Measurements from ENCODE around the gene FBXW7.

The FBXW7 gene

GRCh38 chr4:152380185-152380584 lies 155.7 kb downstream of the FBXW7 start:
- Histone ChIP-seq H3K9ac (no peak overlapping the region), H3K36me3 (no peaks in the 10 kb centered on the region), H3K27ac (no peak overlapping the region), H3K4me1 (0 out of 2 replicates have a peak, but pooled peaks cover 6% of the 10 kb centered on the region), H3K4me2 (no peak overlapping the region), H4K20me1 (0 out of 2 replicates have a peak, but pooled peaks cover 2% of the 10 kb centered on the region), H3K4me3 (no peak overlapping the region), H3K27me3 (no peaks in the 10 kb centered on the region), H3K9me3 (no peaks in the 10 kb centered on the region)
- no peak for TF ChIP-seq Cebpa-rat (IDR thresholded peaks at IDR 0.05)

DNA sequence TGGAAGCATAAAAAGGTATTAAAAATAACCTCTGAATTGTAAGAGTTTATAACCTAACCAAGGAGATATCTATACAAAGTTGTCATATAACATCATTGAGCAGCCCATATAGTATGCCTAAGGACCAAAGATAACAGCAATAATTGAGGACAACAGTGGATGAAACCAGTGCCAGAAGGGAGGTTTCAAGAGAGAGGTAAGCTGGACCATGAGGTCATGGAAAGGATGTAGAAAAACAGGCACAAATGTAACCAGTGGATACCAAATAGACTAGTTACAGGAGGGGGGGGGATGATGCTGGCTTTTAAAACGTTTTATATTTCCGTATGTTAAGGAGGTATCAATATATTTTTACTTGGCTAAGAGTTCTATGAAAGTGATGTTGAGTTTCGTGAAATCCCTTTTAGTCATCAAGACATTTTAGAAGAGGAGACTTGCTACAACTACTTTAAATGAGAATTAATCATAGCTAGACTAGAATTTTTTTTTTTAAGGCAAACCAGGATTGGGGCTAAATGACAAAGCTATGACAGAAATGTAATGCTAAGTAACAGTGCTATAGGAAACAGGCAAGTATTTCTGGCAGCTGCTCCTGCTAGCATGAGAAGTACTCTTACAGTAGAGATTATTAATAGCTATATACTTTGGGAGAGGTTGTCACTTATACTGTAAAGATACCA lies 161.1 kb downstream of the FBXW7 start:
- Histone ChIP-seq H3K9ac (no peak overlapping the region), H4K20me1 (peaks cover 21% of the 10 kb centered on the region), H3K9me3 (no peaks in the 10 kb centered on the region), H3K4me1 (no peaks in the 10 kb centered on the region), H3K27ac (no peak overlapping the region), H3K4me2 (no peak overlapping the region), H3K4me3 (no peak overlapping the region), H3K27me3 (no peaks in the 10 kb centered on the region), H3K36me3 (no peaks in the 10 kb centered on the region)
- no peak for TF ChIP-seq Cebpa-rat (IDR thresholded peaks at IDR 0.05)

DNA sequence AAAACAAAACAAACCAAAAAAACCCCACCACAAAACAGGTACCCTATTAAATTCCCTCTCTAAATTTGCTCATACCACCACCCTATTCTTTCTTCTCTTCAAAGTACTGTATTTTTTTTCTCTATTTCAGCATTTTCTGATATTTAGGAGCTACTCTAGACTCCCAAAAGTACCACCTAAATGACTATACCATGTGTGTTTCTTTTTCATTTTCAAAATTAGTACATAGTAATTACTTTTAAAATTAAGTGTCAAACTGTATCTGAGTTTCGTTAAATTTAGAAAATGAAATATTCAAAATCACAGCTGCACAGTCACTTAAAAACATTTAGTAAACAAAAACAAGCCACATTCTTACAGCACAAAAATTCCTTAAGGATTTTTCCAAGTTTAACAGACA lies 161.7 kb downstream of the FBXW7 start:
- no peak overlapping the region for H3K4me3 ChIP-seq
- H3K4me1 ChIP-seq, result no peaks in the 10 kb centered on the region
- no peak overlapping the region for H3K4me2 ChIP-seq
- no peaks in the 10 kb centered on the region for H3K36me3 ChIP-seq
- TF ChIP-seq Cebpa-rat (IDR thresholded peaks at IDR 0.05), result no peak
- H3K9me3 ChIP-seq, result no peaks in the 10 kb centered on the region
- H3K27me3 ChIP-seq, result no peaks in the 10 kb centered on the region
- no peak overlapping the region for H3K9ac ChIP-seq
- H4K20me1 ChIP-seq, result peaks cover 21% of the 10 kb centered on the region
- H3K27ac ChIP-seq, result no peak overlapping the region

GRCh38 chr4:152372444-152372843 lies 163.4 kb downstream of the FBXW7 start:
- Histone ChIP-seq H3K9me3 (no peaks in the 10 kb centered on the region), H4K20me1 (peaks cover 21% of the 10 kb centered on the region), H3K4me1 (no peaks in the 10 kb centered on the region), H3K9ac (no peak overlapping the region), H3K27me3 (no peaks in the 10 kb centered on the region), H3K27ac (no peak overlapping the region), H3K36me3 (no peaks in the 10 kb centered on the region), H3K4me2 (no peak overlapping the region), H3K4me3 (no peak overlapping the region)
- TF ChIP-seq Cebpa-rat (IDR thresholded peaks at IDR 0.05), result no peak

DNA sequence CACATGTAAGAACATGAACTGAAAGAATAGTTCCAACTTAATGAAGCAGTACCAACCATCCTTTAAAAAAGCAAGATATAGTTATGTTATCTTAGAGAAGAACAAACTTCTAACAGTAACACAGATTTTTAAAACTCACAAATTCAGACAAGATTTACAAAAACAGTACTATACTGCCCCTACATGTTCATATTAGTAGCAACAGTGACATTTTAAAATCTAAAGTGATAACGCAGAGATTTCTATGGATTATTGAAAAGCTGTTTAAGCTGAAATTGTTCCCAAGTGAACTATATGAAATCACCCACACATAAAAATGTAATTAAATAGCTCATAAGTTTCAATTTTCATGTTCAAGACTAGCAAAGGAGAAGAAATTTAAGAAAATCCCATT lies 166.0 kb downstream of the FBXW7 start:
- Histone ChIP-seq H3K4me1 (no peaks in the 10 kb centered on the region), H3K4me3 (no peak overlapping the region), H3K4me2 (no peak overlapping the region), H3K36me3 (peaks cover 7% of the 10 kb centered on the region; the same call in 1 of the 2 replicates), H3K9me3 (peaks cover 8% of the 10 kb centered on the region), H3K27me3 (no peaks in the 10 kb centered on the region), H3K27ac (no peak overlapping the region), H4K20me1 (peaks cover 21% of the 10 kb centered on the region), H3K9ac (no peak overlapping the region)
- TF ChIP-seq Cebpa-rat (IDR thresholded peaks at IDR 0.05), result no peak

DNA sequence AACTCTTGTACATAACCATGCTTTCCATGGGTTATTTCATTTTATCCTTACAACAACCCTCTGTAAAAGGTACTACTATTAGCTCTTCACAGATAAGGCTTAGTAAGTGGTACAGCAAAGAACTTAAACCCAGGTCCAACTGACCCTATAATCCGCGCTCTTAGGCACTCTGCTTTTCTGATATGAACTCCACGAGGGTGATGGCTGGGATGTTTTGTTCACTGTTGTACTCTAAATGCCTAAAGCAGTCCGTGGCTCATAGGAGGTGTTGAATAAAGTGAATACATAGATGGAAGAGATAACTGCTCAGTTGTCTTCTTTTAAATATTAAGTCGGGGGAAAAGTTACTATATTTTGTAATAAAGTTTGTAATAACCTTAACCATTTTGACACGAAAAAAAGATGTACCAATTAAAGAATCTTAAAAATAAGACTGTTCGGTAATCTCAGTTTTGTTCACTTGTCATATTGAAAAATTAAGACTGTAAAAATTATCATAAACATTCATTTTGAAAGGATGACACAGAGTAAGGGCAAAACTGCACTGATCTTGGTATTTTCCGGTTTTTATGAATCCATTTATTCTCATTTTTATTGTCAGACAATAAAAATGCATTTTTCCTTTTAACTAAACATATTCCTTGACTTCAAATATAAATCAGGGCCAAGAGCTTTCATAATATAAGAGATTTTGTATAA lies 166.5 kb downstream of the FBXW7 start:
- no peaks in the 10 kb centered on the region for H3K27me3 ChIP-seq
- TF ChIP-seq Cebpa-rat (IDR thresholded peaks at IDR 0.05), result no peak
- H3K4me2 ChIP-seq, result no peak overlapping the region
- H3K4me3 ChIP-seq, result no peak overlapping the region
- no peaks in the 10 kb centered on the region for H3K4me1 ChIP-seq
- H3K36me3 ChIP-seq, result peaks cover 7% of the 10 kb centered on the region; the same call in 1 of the 2 replicates
- no peak overlapping the region for H3K27ac ChIP-seq
- H3K9ac ChIP-seq, result no peak overlapping the region
- H4K20me1 ChIP-seq, result peaks cover 21% of the 10 kb centered on the region
- H3K9me3 ChIP-seq, result peaks cover 8% of the 10 kb centered on the region

- Histone ChIP-seq H3K4me1 (no peaks in the 10 kb centered on the region), H3K27me3 (no peaks in the 10 kb centered on the region), H3K9ac (no peak overlapping the region), H3K9me3 (peaks cover 8% of the 10 kb centered on the region), H3K4me3 (no peak overlapping the region), H4K20me1 (peaks cover 13% of the 10 kb centered on the region), H3K4me2 (no peak overlapping the region), H3K27ac (no peak overlapping the region), H3K36me3 (peaks cover 7% of the 10 kb centered on the region; the same call in 1 of the 2 replicates)
- TF ChIP-seq Cebpa-rat (IDR thresholded peaks at IDR 0.05), result no peak
Measured at GRCh38 chr4:152368001-152368400, 167.9 kb downstream of the FBXW7 start.

DNA sequence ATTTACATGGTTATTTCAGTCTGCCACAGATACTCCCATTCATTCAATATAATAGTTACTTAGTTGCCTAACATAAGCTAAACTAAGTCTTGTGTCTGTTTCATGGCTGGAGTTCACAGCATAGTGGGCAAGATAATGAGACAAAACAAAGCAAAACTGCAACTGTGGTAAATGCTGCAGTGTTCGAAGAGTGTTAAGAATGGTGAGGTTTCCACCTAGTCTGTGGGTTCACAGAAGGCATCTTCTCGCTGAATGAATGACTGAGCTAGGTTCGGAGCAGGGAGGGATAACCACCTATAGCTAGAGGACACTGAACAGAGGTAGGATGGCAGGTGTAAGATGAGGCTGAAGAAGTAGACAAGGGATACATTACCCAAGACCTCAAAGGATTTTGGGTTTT lies 171.0 kb downstream of the FBXW7 start:
- Histone ChIP-seq H3K4me2 (no peak overlapping the region), H3K9ac (no peak overlapping the region), H3K27ac (no peak overlapping the region), H3K27me3 (no peaks in the 10 kb centered on the region), H3K36me3 (peaks cover 7% of the 10 kb centered on the region; the same call in 1 of the 2 replicates), H3K4me3 (no peak overlapping the region), H3K9me3 (peaks cover 8% of the 10 kb centered on the region), H3K4me1 (no peaks in the 10 kb centered on the region), H4K20me1 (no peaks in the 10 kb centered on the region)
- no peak for TF ChIP-seq Cebpa-rat (IDR thresholded peaks at IDR 0.05)

DNA sequence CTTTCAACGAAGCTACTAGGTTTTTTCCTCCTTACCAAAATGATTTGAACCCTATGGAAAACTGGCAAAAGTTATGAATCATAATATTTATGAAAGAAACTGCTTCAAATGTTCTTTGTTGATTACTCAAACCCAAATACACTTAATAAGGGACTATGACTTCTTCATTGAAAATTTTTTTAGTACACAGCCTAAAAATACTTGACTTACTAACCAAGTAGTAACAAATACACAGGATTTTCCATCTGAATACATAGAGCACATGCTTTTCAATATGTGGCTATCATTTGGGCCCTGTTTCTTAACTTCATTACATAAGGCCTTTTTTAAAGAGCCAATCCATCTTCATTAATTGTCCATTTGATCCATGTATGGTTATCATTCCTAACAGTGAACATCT lies 171.5 kb downstream of the FBXW7 start:
- peaks cover 8% of the 10 kb centered on the region for H3K9me3 ChIP-seq
- H4K20me1 ChIP-seq, result no peaks in the 10 kb centered on the region
- peaks cover 8% of the 10 kb centered on the region; the same call in 1 of the 2 replicates for H3K36me3 ChIP-seq
- no peaks in the 10 kb centered on the region for H3K27me3 ChIP-seq
- H3K4me1 ChIP-seq, result no peaks in the 10 kb centered on the region
- H3K4me3 ChIP-seq, result no peak overlapping the region
- H3K9ac ChIP-seq, result no peak overlapping the region
- no peak overlapping the region for H3K4me2 ChIP-seq
- no peak overlapping the region for H3K27ac ChIP-seq
- no peak for TF ChIP-seq Cebpa-rat (IDR thresholded peaks at IDR 0.05)

DNA sequence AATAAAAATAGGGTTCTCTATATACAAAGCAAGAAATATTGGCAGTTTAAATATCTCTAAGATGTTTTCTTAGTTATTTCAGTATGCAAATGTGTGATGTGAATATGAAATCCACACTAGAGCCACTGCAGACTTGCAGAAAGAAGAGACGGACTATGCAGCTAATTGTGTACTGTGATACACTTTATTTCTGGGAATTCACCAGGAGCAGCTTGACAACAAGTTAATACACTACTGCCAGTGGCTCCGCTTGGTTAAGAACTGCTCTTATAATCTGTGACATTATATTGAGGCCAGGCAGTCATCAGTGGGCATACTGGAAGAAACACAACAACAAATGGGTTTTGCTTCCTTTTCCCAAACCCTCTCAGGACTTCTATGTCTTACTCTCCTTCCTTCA lies 172.0 kb downstream of the FBXW7 start:
- H3K9me3 ChIP-seq, result peaks cover 8% of the 10 kb centered on the region
- H4K20me1 ChIP-seq, result no peaks in the 10 kb centered on the region
- H3K4me1 ChIP-seq, result no peaks in the 10 kb centered on the region
- no peaks in the 10 kb centered on the region for H3K27me3 ChIP-seq
- H3K36me3 ChIP-seq, result peaks cover 12% of the 10 kb centered on the region; the same call in 1 of the 2 replicates
- no peak overlapping the region for H3K9ac ChIP-seq
- H3K4me2 ChIP-seq, result no peak overlapping the region
- no peak for TF ChIP-seq Cebpa-rat (IDR thresholded peaks at IDR 0.05)
- H3K4me3 ChIP-seq, result no peak overlapping the region
- no peak overlapping the region for H3K27ac ChIP-seq
